Dendritic cell treated with granulocyte-macrophage colony-stimulating factor and Interleukin-4, amounts not matched to agents 40 ng/mL and 50 ng/mL, for 4 days (primary cell): Measurements from ENCODE around the gene TIGD1.
"Not testable (repeated sequence)": the region's sequence is repeated elsewhere in the genome, so short reads cannot be mapped to it uniquely, and the experiment has no call there.

Source experiments
- H3K27ac Mint-ChIP-seq: one replicate; pipeline ENCODE4 v1.8.0; 2022; ENCODE audit warnings: mild to moderate bottlenecking, mixed read lengths
- H3K27me3 Mint-ChIP-seq: one replicate; pipeline ENCODE4 v1.8.0; 2022; ENCODE audit warnings: mild to moderate bottlenecking, mixed read lengths
- H3K36me3 Mint-ChIP-seq: one replicate; pipeline ENCODE4 v1.8.0; 2022; ENCODE audit warnings: low read depth, mixed read lengths
- H3K4me1 Mint-ChIP-seq: one replicate; pipeline ENCODE4 v1.8.0; 2022; ENCODE audit warnings: low read depth, mixed read lengths
- H3K4me3 Mint-ChIP-seq: one replicate; pipeline ENCODE4 v1.8.0; 2022; ENCODE audit warnings: mild to moderate bottlenecking, moderate library complexity, mixed read lengths
- H3K9me3 Mint-ChIP-seq: one replicate; pipeline ENCODE4 v1.8.0; 2022; ENCODE audit warnings: mixed read lengths
- intact Hi-C: fragments of 100-400 bp; cut with micrococcal nuclease; formaldehyde crosslinking; loops from one replicate; pipeline ENCODE4 v1.15.0; 2022

Gene TIGD1

GRCh38 chr2:232577841-232578240, 27.5 kb upstream of the TIGD1 start:
- Mint-ChIP-seq H3K36me3 (peaks cover 97% of the 10 kb centered on the region), H3K9me3 (no peaks in the 10 kb centered on the region), H3K27me3 (no peaks in the 10 kb centered on the region), H3K27ac (no peak overlapping the region), H3K4me3 (no peak overlapping the region), H3K4me1 (no peaks in the 10 kb centered on the region)
- intact Hi-C loops, result no loop called here

DNA sequence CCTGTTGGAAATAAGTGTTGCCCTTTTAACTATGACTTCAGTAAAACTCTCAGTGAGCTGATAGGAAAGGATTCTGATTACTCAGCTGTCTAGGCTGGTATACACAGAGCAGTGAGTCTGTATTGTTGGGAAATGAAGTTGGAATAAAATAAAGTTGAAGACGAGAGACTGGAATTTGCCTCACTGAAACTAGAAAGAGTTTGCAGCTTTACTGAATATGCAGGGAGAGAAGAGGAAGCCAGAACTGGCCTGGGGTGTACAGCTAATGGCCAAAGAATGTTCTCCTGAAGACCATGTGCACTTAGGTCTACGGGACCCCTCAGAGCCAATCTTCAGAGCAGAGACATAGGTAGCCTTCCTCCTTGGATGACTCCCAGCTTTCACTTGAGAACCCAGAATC, 26.6 kb upstream of the TIGD1 start:
- Mint-ChIP-seq H3K27ac (no peak overlapping the region), H3K4me1 (no peaks in the 10 kb centered on the region), H3K4me3 (no peak overlapping the region), H3K27me3 (no peaks in the 10 kb centered on the region), H3K36me3 (peaks cover 97% of the 10 kb centered on the region), H3K9me3 (no peaks in the 10 kb centered on the region)
- intact Hi-C loops, result no loop called here

- peaks cover 97% of the 10 kb centered on the region for H3K36me3 Mint-ChIP-seq
- no peak overlapping the region for H3K4me3 Mint-ChIP-seq
- intact Hi-C loops, result no loop called here
- H3K9me3 Mint-ChIP-seq, result no peaks in the 10 kb centered on the region
- no peaks in the 10 kb centered on the region for H3K27me3 Mint-ChIP-seq
- no peaks in the 10 kb centered on the region for H3K4me1 Mint-ChIP-seq
- no peak overlapping the region for H3K27ac Mint-ChIP-seq
Observed at GRCh38 chr2:232575404-232575746, 25.0 kb upstream of the TIGD1 start.

DNA sequence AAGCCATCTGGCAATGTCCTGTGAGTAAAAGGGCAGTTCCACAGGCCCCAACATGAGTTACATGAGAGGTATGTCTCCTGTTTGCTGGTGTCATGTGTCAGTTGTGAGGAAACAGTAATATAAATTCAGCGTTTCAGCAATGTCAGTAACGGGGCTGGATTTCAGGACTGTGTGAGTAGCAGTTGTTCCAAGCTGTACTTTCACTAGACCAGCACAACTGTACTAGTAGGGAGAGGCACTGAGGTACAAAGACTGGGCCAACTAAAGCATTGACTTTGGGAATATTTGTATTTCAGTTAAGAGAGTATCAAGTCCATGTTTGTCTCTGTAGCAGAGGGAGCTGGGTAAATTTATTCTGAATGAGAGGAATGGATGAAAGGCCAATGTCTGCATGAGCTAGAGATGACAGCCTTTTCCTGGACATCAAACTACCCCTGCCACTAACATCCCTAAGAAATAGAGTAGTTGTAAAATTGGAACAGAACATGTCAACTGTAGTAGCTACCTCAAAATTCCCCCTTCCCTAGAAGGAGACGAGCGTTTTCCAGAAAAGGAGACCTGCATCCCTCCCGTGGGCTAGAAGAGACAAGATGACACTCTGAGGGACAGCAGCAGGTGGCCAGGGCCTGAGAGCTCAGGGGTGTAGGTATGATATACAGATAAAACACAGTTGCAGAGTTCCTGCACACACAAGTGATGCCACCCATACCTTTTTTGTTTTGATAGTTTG, 24.5 kb upstream of the TIGD1 start:
- Mint-ChIP-seq H3K36me3 (peaks cover 97% of the 10 kb centered on the region), H3K9me3 (no peaks in the 10 kb centered on the region), H3K27me3 (no peaks in the 10 kb centered on the region), H3K4me3 (no peak overlapping the region), H3K4me1 (peaks cover under 1% of the 10 kb centered on the region), H3K27ac (no peak overlapping the region)
- intact Hi-C loops, result no loop called here

GRCh38 chr2:232573771-232574435, 23.5 kb upstream of the TIGD1 start:
- peaks cover 100% of the 10 kb centered on the region for H3K36me3 Mint-ChIP-seq
- intact Hi-C loops, result no loop called here
- H3K9me3 Mint-ChIP-seq, result no peaks in the 10 kb centered on the region
- H3K4me3 Mint-ChIP-seq, result no peak overlapping the region
- H3K4me1 Mint-ChIP-seq, result peaks cover 9% of the 10 kb centered on the region
- no peaks in the 10 kb centered on the region for H3K27me3 Mint-ChIP-seq
- H3K27ac Mint-ChIP-seq, result no peak overlapping the region

DNA sequence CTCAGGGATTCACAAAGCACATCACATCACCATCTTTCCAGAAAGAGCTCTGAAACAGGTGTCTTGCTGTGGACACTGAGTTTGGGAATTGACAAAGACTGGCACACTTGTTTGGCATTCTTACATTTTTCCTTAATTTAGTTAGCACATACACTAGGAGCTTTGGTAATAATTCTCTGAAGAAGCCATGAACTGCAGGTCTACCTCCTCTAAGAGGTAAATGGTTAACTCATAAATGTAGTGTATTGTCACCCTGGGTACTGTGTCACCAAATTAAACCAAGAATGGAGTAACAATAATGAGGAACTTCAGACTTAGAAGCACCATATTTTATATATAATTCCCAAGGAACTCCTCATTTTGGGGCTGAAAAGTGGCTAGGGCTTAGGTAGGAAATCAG, 22.7 kb upstream of the TIGD1 start:
- no peaks in the 10 kb centered on the region for H3K9me3 Mint-ChIP-seq
- peaks cover 100% of the 10 kb centered on the region for H3K36me3 Mint-ChIP-seq
- no peak overlapping the region for H3K27ac Mint-ChIP-seq
- H3K4me3 Mint-ChIP-seq, result no peak overlapping the region
- H3K4me1 Mint-ChIP-seq, result peaks cover 18% of the 10 kb centered on the region
- intact Hi-C loops, result no loop called here
- no peaks in the 10 kb centered on the region for H3K27me3 Mint-ChIP-seq

GRCh38 chr2:232571026-232571474, 20.7 kb upstream of the TIGD1 start:
- Mint-ChIP-seq H3K27me3 (no peaks in the 10 kb centered on the region), H3K9me3 (no peaks in the 10 kb centered on the region), H3K27ac (peak overlapping the region; percentile 5), H3K36me3 (peaks cover 100% of the 10 kb centered on the region), H3K4me3 (no peak overlapping the region), H3K4me1 (peaks cover 36% of the 10 kb centered on the region)
- intact Hi-C loops, result no loop called here

- intact Hi-C loops, H3K27me3 Mint-ChIP-seq, H3K4me3 Mint-ChIP-seq, H3K9me3 Mint-ChIP-seq: not testable (repeated sequence)
- Mint-ChIP-seq H3K36me3 (peaks cover 100% of the 10 kb centered on the region), H3K27ac (peak overlapping the region; percentile 5), H3K4me1 (peaks cover 36% of the 10 kb centered on the region)
Observed at GRCh38 chr2:232570481-232570880, 20.1 kb upstream of the TIGD1 start.

DNA sequence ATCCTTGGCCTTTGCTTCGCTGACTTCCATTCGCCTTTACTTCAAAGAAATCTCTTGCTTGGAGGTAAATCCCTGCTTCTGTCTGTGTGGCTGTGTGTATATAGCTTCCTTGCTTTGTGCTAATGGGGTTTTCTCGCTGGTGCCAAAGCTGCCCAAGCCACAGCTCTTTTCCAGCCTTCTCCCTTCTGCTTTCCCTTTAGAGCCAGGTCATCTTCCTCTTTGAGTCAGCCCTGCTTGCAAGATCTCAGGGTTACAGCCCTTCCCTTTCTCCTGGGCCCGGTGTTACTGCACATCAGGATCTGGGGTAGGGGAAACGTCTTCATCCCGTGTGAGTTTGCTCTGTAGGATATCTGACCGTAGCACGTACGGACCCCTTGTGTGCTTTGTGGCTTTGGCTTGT, 19.2 kb upstream of the TIGD1 start:
- Mint-ChIP-seq H3K4me3 (no peak overlapping the region), H3K36me3 (peaks cover 100% of the 10 kb centered on the region), H3K27ac (peak overlapping the region; percentile 85), H3K27me3 (no peaks in the 10 kb centered on the region), H3K4me1 (peaks cover 36% of the 10 kb centered on the region), H3K9me3 (no peaks in the 10 kb centered on the region)
- intact Hi-C loops, result no loop called here

DNA sequence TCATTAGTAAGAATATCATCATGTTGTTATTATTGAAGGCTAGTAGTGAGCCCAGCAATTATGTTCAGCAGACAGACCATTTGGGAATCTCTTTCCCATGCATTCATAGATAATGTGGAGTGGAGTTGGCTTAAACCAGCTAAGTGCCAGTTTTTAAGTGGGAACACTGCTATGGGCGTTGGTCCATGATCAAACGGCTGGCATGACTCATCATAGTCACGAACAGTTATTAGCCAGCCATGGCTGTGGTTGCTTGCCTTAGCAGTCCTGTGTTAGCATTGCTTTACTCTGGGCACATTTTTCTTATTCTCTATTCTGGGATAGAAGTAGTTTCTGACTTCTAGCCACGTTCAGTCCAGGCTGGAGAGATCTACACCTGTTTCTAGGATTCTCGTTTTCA, 17.8 kb upstream of the TIGD1 start:
- Mint-ChIP-seq H3K4me1 (peaks cover 39% of the 10 kb centered on the region), H3K4me3 (no peak overlapping the region), H3K36me3 (peaks cover 100% of the 10 kb centered on the region), H3K9me3 (no peaks in the 10 kb centered on the region), H3K27ac (peak overlapping the region; percentile 85), H3K27me3 (no peaks in the 10 kb centered on the region)
- intact Hi-C loops, result no loop called here

GRCh38 chr2:232567721-232568120, 17.4 kb upstream of the TIGD1 start:
- Mint-ChIP-seq H3K9me3 (no peaks in the 10 kb centered on the region), H3K27me3 (no peaks in the 10 kb centered on the region), H3K27ac (peak overlapping the region; percentile 85), H3K4me1 (peaks cover 43% of the 10 kb centered on the region), H3K4me3 (no peak overlapping the region), H3K36me3 (peaks cover 98% of the 10 kb centered on the region)
- intact Hi-C loops, result no loop called here

- no peaks in the 10 kb centered on the region for H3K9me3 Mint-ChIP-seq
- peak overlapping the region; percentile 87 for H3K27ac Mint-ChIP-seq
- peaks cover 45% of the 10 kb centered on the region for H3K4me1 Mint-ChIP-seq
- peaks cover 93% of the 10 kb centered on the region for H3K36me3 Mint-ChIP-seq
- no peaks in the 10 kb centered on the region for H3K27me3 Mint-ChIP-seq
- no peak overlapping the region for H3K4me3 Mint-ChIP-seq
- intact Hi-C loops, result no loop called here
Observed at GRCh38 chr2:232563580-232563979, 13.2 kb upstream of the TIGD1 start.

- H3K27me3 Mint-ChIP-seq, result no peaks in the 10 kb centered on the region
- intact Hi-C loops, result no loop called here
- peak overlapping the region; percentile 87 for H3K27ac Mint-ChIP-seq
- peaks cover 36% of the 10 kb centered on the region for H3K4me1 Mint-ChIP-seq
- H3K36me3 Mint-ChIP-seq, result peaks cover 93% of the 10 kb centered on the region
- H3K4me3 Mint-ChIP-seq, result no peak overlapping the region
- H3K9me3 Mint-ChIP-seq, result no peaks in the 10 kb centered on the region
Observed at GRCh38 chr2:232562515-232563151, 12.3 kb upstream of the TIGD1 start.

DNA sequence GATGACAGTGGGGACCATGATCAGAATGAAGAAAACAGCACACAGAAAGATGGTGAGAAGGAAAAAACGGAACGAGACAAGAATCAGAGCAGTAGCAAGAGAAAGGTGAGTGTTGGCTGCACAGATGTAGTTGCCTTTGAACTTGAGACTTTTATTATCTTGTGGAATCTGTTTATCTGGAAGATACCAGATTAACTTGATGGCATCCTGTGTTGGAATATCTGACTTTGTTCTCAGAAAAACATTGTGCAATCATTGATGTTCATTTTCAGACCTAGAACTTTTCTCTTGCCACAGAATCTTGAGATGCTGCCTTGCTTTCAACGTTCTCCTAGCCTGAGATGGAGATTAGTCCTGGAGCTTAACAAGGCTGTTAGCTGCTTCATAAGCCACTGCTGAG, 6.1 kb upstream of the TIGD1 start:
- H3K4me1 Mint-ChIP-seq, result peaks cover 51% of the 10 kb centered on the region
- H3K27ac Mint-ChIP-seq, result no peak overlapping the region
- H3K36me3 Mint-ChIP-seq, result peaks cover 96% of the 10 kb centered on the region
- intact Hi-C loops, result no loop called here
- H3K27me3 Mint-ChIP-seq, result no peaks in the 10 kb centered on the region
- no peak overlapping the region for H3K4me3 Mint-ChIP-seq
- no peaks in the 10 kb centered on the region for H3K9me3 Mint-ChIP-seq
